ENCODE data around the gene SH3PXD2B.

SH3PXD2B gene

GRCh38 chr5:172450453-172450852 lies 3.9 kb downstream of the SH3PXD2B start:
- TF ChIP-seq CTCF (IDR thresholded peaks at IDR 0.05; ENCODE audit: control insufficient read depth, extremely low read depth, insufficient read depth) = no peak
- DNase-seq (ENCODE audit: low read depth) = no peak
- no peak overlapping the region for H3K4me3 ChIP-seq (ENCODE audit: low read depth, low read length)

GRCh38 chr5:172448999-172449398 lies 5.3 kb downstream of the SH3PXD2B start:
- TF ChIP-seq CTCF (IDR thresholded peaks at IDR 0.05; ENCODE audit: control insufficient read depth, extremely low read depth, insufficient read depth) = no peak
- DNase-seq (ENCODE audit: low read depth) = no peak
- no peak overlapping the region for H3K4me3 ChIP-seq (ENCODE audit: low read depth, low read length)

- no peak overlapping the region for H3K4me3 ChIP-seq (ENCODE audit: low read depth, low read length)
- DNase-seq (ENCODE audit: low read depth) = no peak
- TF ChIP-seq CTCF (IDR thresholded peaks at IDR 0.05; ENCODE audit: control insufficient read depth, extremely low read depth, insufficient read depth) = no peak
Observed at GRCh38 chr5:172447646-172448365, 6.5 kb downstream of the SH3PXD2B start.

GRCh38 chr5:172446336-172447051 lies 7.8 kb downstream of the SH3PXD2B start:
- TF ChIP-seq CTCF (IDR thresholded peaks at IDR 0.05; ENCODE audit: control insufficient read depth, extremely low read depth, insufficient read depth) = no peak

GRCh38 chr5:172445866-172446265 lies 8.5 kb downstream of the SH3PXD2B start:
- no peak for TF ChIP-seq CTCF (IDR thresholded peaks at IDR 0.05; ENCODE audit: control insufficient read depth, extremely low read depth, insufficient read depth)
- H3K4me3 ChIP-seq (ENCODE audit: low read depth, low read length) = no peak overlapping the region
- no peak for DNase-seq (ENCODE audit: low read depth)

More at GRCh38 chr5:172446336-172447051, 7.8 kb downstream of the SH3PXD2B start:
- H3K4me3 ChIP-seq (ENCODE audit: low read depth, low read length) = no peak overlapping the region
- DNase-seq (ENCODE audit: low read depth) = no peak

GRCh38 chr5:172444626-172445365 lies 9.5 kb downstream of the SH3PXD2B start:
- H3K4me3 ChIP-seq (ENCODE audit: low read depth, low read length) = no peak overlapping the region
- TF ChIP-seq CTCF (IDR thresholded peaks at IDR 0.05; ENCODE audit: control insufficient read depth, extremely low read depth, insufficient read depth) = no peak
- no peak for DNase-seq (ENCODE audit: low read depth)
